ENCODE results near the gene ARL5A. TPM values are rescaled to one million over a fixed set of nuclear protein-coding genes. Genes with fewer than 3 reads are reported as not detected.
A peak's percentile ranks its signal among the peaks of the same experiment; 100 is the strongest.

ARL5A gene
- total RNA-seq, 2 donors from 2014 or later, result 28.0 to 33.8 TPM

DNA sequence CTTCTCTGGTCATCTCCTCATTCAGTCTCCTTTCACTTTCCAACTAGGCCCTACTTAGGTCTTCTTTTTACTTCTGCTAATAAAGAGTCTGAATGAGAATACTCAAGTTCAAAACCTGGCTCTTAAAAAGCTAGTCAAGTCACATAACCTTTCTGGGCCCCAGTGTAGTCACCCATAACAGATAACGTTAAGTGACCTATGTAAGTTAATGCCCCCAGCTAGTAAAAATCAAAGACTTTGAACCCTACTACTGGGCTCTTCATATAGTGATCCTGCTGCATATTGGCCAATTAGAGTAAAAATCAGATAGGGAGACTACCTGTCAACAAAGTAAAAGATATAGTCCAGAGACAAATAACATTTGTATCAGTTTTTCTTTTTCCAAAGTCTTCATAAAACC lies 17.7 kb downstream of the ARL5A start:
- H3K9me3 ChIP-seq, result no peaks in the 10 kb centered on the region
- no peak overlapping the region for H3K4me3 ChIP-seq
- no peak for DNase-seq (ENCODE audit: low spot score)
- intact Hi-C loops (cut with DNase I), result no loop called here
- H3K36me3 ChIP-seq, result no peaks in the 10 kb centered on the region
- no peaks in the 10 kb centered on the region for H3K27me3 ChIP-seq (replicated peaks; ENCODE audit: insufficient read depth)
- WGBS, result 76% methylated on average over 1 of the region's 1 CpG
- no peak for TF ChIP-seq POLR2AphosphoS5 (IDR thresholded peaks at IDR 0.05)
- TF ChIP-seq, protein P1, sequence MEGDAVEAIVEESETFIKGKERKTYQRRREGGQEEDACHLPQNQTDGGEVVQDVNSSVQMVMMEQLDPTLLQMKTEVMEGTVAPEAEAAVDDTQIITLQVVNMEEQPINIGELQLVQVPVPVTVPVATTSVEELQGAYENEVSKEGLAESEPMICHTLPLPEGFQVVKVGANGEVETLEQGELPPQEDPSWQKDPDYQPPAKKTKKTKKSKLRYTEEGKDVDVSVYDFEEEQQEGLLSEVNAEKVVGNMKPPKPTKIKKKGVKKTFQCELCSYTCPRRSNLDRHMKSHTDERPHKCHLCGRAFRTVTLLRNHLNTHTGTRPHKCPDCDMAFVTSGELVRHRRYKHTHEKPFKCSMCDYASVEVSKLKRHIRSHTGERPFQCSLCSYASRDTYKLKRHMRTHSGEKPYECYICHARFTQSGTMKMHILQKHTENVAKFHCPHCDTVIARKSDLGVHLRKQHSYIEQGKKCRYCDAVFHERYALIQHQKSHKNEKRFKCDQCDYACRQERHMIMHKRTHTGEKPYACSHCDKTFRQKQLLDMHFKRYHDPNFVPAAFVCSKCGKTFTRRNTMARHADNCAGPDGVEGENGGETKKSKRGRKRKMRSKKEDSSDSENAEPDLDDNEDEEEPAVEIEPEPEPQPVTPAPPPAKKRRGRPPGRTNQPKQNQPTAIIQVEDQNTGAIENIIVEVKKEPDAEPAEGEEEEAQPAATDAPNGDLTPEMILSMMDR (IDR thresholded peaks at IDR 0.05), result no peak
- no peak for TF ChIP-seq POLR2A (IDR thresholded peaks at IDR 0.05)
- no peaks in the 10 kb centered on the region for H3K4me1 ChIP-seq (replicated peaks)
- H3K27ac ChIP-seq, result no peak overlapping the region

DNA sequence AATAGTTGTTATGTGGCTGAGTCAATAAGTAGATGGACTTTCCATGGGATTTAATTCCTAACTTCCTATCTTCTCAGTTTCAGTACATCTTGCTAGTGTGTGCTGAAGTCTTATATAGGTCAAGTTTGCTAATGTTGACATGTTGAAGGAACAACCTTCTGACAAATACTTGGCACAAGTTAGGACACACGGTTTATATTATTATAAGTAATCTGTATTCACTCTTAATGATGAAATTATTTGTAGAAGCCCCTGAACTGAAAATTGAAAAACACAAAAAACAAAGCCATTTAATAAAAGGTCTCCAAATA lies 19.2 kb downstream of the ARL5A start:
- no peak for DNase-seq (ENCODE audit: low spot score)
- intact Hi-C loops (cut with DNase I), result no loop called here
- WGBS, result 70% methylated on average over 1 of the region's 1 CpG
- H3K4me1 ChIP-seq (replicated peaks), result no peaks in the 10 kb centered on the region
- H3K27me3 ChIP-seq (replicated peaks; ENCODE audit: insufficient read depth), result no peaks in the 10 kb centered on the region
- H3K9me3 ChIP-seq, result no peaks in the 10 kb centered on the region
- TF ChIP-seq, protein P1 (IDR thresholded peaks at IDR 0.05), result no peak
- TF ChIP-seq POLR2AphosphoS5 (IDR thresholded peaks at IDR 0.05) (no peak), POLR2A (IDR thresholded peaks at IDR 0.05) (no peak)
- no peak overlapping the region for H3K4me3 ChIP-seq
- no peaks in the 10 kb centered on the region for H3K36me3 ChIP-seq
- no peak overlapping the region for H3K27ac ChIP-seq

DNA sequence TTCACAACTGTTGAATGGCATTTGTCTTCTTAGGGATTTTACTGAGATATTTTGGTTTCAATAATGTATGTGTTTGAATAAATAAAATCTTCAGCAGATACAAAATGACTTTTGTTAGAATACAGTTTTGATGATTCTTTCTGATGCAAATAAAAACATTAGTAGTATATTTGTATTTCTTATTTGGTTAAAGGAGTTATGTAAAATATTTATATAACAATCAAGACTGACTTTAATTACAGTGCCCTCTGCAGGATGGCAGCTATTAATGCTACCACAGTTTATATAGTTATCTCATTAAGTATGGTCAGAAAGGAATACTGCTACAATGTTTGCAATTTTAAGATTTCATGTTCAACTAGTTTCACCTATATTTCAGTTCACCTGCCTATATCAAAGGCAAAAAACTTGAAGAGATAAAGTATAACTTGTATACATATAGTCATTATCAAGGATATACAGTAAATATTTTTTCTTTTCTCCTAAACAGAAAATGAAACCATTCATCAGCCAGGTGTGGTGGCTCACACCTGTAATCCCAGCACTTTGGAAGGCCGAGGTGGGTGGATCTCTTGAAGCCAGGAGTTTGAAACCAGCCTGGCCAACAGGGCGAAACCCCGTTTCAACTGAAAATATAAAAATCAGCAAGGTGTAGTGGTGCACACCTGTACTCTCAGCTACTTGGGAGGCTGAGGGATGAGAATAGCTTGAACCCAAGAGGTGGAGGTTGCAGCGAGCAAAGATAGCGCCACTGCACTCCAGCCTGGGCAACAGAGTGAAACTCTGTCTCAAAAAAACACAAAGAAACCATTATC lies 19.8 kb downstream of the ARL5A start:
- Histone ChIP-seq H3K27me3 (replicated peaks; ENCODE audit: insufficient read depth) (no peaks in the 10 kb centered on the region), H3K36me3 (no peaks in the 10 kb centered on the region), H3K4me3 (no peak overlapping the region), H3K4me1 (replicated peaks) (no peaks in the 10 kb centered on the region), H3K9me3 (no peaks in the 10 kb centered on the region), H3K27ac (no peak overlapping the region)
- intact Hi-C loops (cut with DNase I), result no loop called here
- no peak for DNase-seq (ENCODE audit: low spot score)
- no peak for TF ChIP-seq POLR2AphosphoS5 (IDR thresholded peaks at IDR 0.05)
- TF ChIP-seq, protein P1 (IDR thresholded peaks at IDR 0.05), result peak; percentile 14 to 66 (median 47)
- 90% methylated on average over 5 of the region's 5 CpGs for WGBS

- TF ChIP-seq POLR2A (IDR thresholded peaks at IDR 0.05), result no peak
- TF ChIP-seq, protein P1 (IDR thresholded peaks at IDR 0.05), result no peak
- TF ChIP-seq POLR2AphosphoS5 (IDR thresholded peaks at IDR 0.05), result no peak
- no peaks in the 10 kb centered on the region for H3K4me1 ChIP-seq (replicated peaks)
- no peaks in the 10 kb centered on the region for H3K9me3 ChIP-seq
- no peak overlapping the region for H3K4me3 ChIP-seq
- DNase-seq (ENCODE audit: low spot score), result no peak
- intact Hi-C loops (cut with DNase I), result no loop called here
- no peaks in the 10 kb centered on the region for H3K27me3 ChIP-seq (replicated peaks; ENCODE audit: insufficient read depth)
- H3K27ac ChIP-seq, result no peak overlapping the region
- no peaks in the 10 kb centered on the region for H3K36me3 ChIP-seq
Measured at GRCh38 chr2:151805961-151806360, 22.3 kb downstream of the ARL5A start.

DNA sequence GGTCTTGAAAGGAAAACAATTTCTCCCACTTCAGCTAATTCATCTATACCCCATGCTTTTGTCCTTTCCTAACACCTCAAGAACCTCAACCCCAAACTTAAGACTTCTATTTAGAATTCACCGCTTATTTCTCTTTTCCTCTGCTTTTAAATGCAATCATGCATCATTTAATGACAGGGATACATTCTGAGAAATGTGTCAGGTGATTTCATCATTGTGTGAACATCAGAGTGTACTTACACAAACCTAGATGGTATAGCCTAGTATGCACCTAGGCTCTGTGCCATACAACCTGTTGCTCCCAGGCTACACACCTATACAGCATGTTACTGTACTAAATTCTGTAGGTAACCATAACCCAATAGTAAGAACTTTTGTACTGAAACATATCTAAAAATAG lies 22.9 kb downstream of the ARL5A start:
- no peak overlapping the region for H3K27ac ChIP-seq
- TF ChIP-seq POLR2A (IDR thresholded peaks at IDR 0.05), result no peak
- no peak for TF ChIP-seq POLR2AphosphoS5 (IDR thresholded peaks at IDR 0.05)
- TF ChIP-seq, protein P1 (IDR thresholded peaks at IDR 0.05), result no peak
- no peaks in the 10 kb centered on the region for H3K9me3 ChIP-seq
- no peak for DNase-seq (ENCODE audit: low spot score)
- H3K4me1 ChIP-seq (replicated peaks), result no peaks in the 10 kb centered on the region
- WGBS, result 97% methylated on average over 1 of the region's 1 CpG
- no peaks in the 10 kb centered on the region for H3K27me3 ChIP-seq (replicated peaks; ENCODE audit: insufficient read depth)
- H3K36me3 ChIP-seq, result no peaks in the 10 kb centered on the region
- H3K4me3 ChIP-seq, result no peak overlapping the region
- intact Hi-C loops (cut with DNase I), result no loop called here
